H9 (cell line): ENCODE data around the gene MCFD2. TPM values are rescaled to one million over a fixed set of nuclear protein-coding genes. Genes with fewer than 3 reads are reported as not detected.

ENCODE experiments used
- DNase-seq: peaks from one replicate; pipeline ENCODE4 v3.0.0-alpha.2; 2017
- H2AFZ ChIP-seq: one replicate; pipeline ENCODE4 v1.6.1; 2013; ENCODE audit warnings: mild to moderate bottlenecking, low read length, control low read depth, moderate library complexity
- H2AK5ac ChIP-seq: 2 replicates; pipeline ENCODE4 v1.6.1; 2013; ENCODE audit warnings: low read length, control low read depth, mixed read lengths; ENCODE audit not compliant: insufficient read length
- H2BK120ac ChIP-seq: one replicate; pipeline ENCODE4 v1.6.1; 2013; ENCODE audit warnings: low read depth, mild to moderate bottlenecking, low read length, control low read depth, inconsistent platforms; ENCODE audit not compliant: poor library complexity, severe bottlenecking
- H2BK12ac ChIP-seq: 2 replicates; pipeline ENCODE4 v1.6.1; 2013; ENCODE audit warnings: low read length, control low read depth, mixed read lengths, low read depth; ENCODE audit not compliant: insufficient read length
- H2BK15ac ChIP-seq: 2 replicates; pipeline ENCODE4 v1.6.1; 2013; ENCODE audit warnings: low read depth, low read length, control low read depth
- H2BK20ac ChIP-seq: one replicate; pipeline ENCODE4 v1.6.1; 2013; ENCODE audit warnings: low read depth, mild to moderate bottlenecking, low read length, control low read depth, inconsistent platforms; ENCODE audit not compliant: poor library complexity, severe bottlenecking
- H2BK5ac ChIP-seq: 2 replicates; pipeline ENCODE4 v1.6.1; 2013; ENCODE audit warnings: low read length, control low read depth, mixed read lengths; ENCODE audit not compliant: insufficient read length
- H3K14ac ChIP-seq: 2 replicates; pipeline ENCODE4 v1.6.1; 2013; ENCODE audit warnings: low read length, control low read depth; ENCODE audit not compliant: insufficient read depth
- H3K18ac ChIP-seq: 2 replicates; pipeline ENCODE4 v1.6.1; 2013; ENCODE audit warnings: low read depth, mild to moderate bottlenecking, mixed read lengths, low read length, control low read depth; ENCODE audit not compliant: insufficient read length
- H3K23ac ChIP-seq: 2 replicates; pipeline ENCODE4 v1.6.1; 2013; ENCODE audit warnings: low read length, control low read depth, mixed read lengths, low read depth; ENCODE audit not compliant: insufficient read length
- H3K23me2 ChIP-seq: 2 replicates; pipeline ENCODE4 v1.6.1; 2013; ENCODE audit warnings: low read depth, mild to moderate bottlenecking, mixed read lengths, low read length, control low read depth; ENCODE audit not compliant: insufficient read length, poor library complexity, severe bottlenecking
- H3K27ac ChIP-seq: 2 replicates; pipeline ENCODE4 v1.5.1; 2013; ENCODE audit warnings: low read length, control low read depth, mixed read lengths, low read depth; ENCODE audit not compliant: insufficient read length
- H3K27me3 ChIP-seq: 2 replicates; pipeline ENCODE4 v1.6.1; 2013; ENCODE audit warnings: low read length, control low read depth, inconsistent platforms; ENCODE audit not compliant: insufficient read depth
- H3K4ac ChIP-seq: 2 replicates; pipeline ENCODE4 v1.6.1; 2013; ENCODE audit warnings: low read depth, mild to moderate bottlenecking, control low read depth, inconsistent platforms, low read length, moderate library complexity
- H3K4me1 ChIP-seq: 2 replicates; pipeline ENCODE4 v1.6.1; 2013; ENCODE audit warnings: low read length, control low read depth, inconsistent platforms; ENCODE audit not compliant: insufficient read depth
- H3K4me2 ChIP-seq: 2 replicates; pipeline ENCODE4 v1.6.1; 2013; ENCODE audit warnings: low read length, control low read depth, mixed read lengths; ENCODE audit not compliant: insufficient read length, insufficient read depth
- H3K56ac ChIP-seq: 2 replicates; pipeline ENCODE4 v1.6.1; 2013; ENCODE audit warnings: low read depth, mild to moderate bottlenecking, mixed read lengths, low read length, control low read depth; ENCODE audit not compliant: insufficient read length
- H3K79me1 ChIP-seq: 2 replicates; pipeline ENCODE4 v1.6.1; 2013; ENCODE audit warnings: low read depth, mild to moderate bottlenecking, moderate library complexity, low read length, control low read depth, inconsistent platforms; ENCODE audit not compliant: insufficient read depth, poor library complexity, severe bottlenecking
- H3K79me2 ChIP-seq: 2 replicates; pipeline ENCODE4 v1.6.1; 2013; ENCODE audit warnings: low read length, control low read depth, inconsistent platforms; ENCODE audit not compliant: insufficient read depth
- H3K9ac ChIP-seq: 2 replicates; pipeline ENCODE4 v1.6.1; 2013; ENCODE audit warnings: low read length, control low read depth, mixed read lengths; ENCODE audit not compliant: insufficient read length; ENCODE audit errors: extremely low read depth
- H3K9me3 ChIP-seq: one replicate; pipeline ENCODE4 v1.6.1; 2013; ENCODE audit warnings: low read depth, low read length, inconsistent platforms; ENCODE audit not compliant: control insufficient read depth
- H3T11ph ChIP-seq: one replicate; pipeline ENCODE4 v1.6.1; 2013; ENCODE audit warnings: mild to moderate bottlenecking, low read length, control low read depth, inconsistent platforms
- H4K20me1 ChIP-seq: one replicate; pipeline ENCODE4 v1.6.1; 2013; ENCODE audit not compliant: control insufficient read depth, insufficient read length, insufficient read depth
- H4K5ac ChIP-seq: 2 replicates; pipeline ENCODE4 v1.6.1; 2013; ENCODE audit warnings: low read depth, mild to moderate bottlenecking, mixed read lengths, low read length, control low read depth; ENCODE audit not compliant: insufficient read length
- H4K8ac ChIP-seq: replicated peaks from 2 replicates; pipeline ENCODE4 v1.6.1; 2013; ENCODE audit warnings: low read length, control low read depth, mixed read lengths, low read depth; ENCODE audit not compliant: insufficient read length
- H4K91ac ChIP-seq: 2 replicates; pipeline ENCODE4 v1.6.1; 2013; ENCODE audit warnings: low read depth, mild to moderate bottlenecking, moderate library complexity, mixed read lengths, low read length, control low read depth; ENCODE audit not compliant: insufficient read length
- H3K27ac Mint-ChIP-seq, 3 experiments: 2 replicates in 2 of 3; 3 replicates in 1 of 3; pipeline ENCODE4 v1.8.0; 2020 to 2021; ENCODE audit warnings: mixed read lengths in 3 of 3, mild to moderate bottlenecking in 1 of 3, moderate library complexity in 1 of 3
- H3K27me3 Mint-ChIP-seq: 2 replicates; pipeline ENCODE4 v1.8.0; 2021; ENCODE audit warnings: low read depth, mild to moderate bottlenecking, moderate library complexity, mixed read lengths
- H3K36me3 Mint-ChIP-seq, 3 experiments: 2 replicates in 2 of 3; 3 replicates in 1 of 3; pipeline ENCODE4 v1.8.0; 2020 to 2021; ENCODE audit warnings: low read depth in 3 of 3, mixed read lengths in 3 of 3; ENCODE audit not compliant: insufficient read depth in 1 of 3
- H3K4me1 Mint-ChIP-seq, 2 experiments: 2 replicates each; pipeline ENCODE4 v1.8.0; 2020; ENCODE audit warnings: mixed read lengths in 2 of 2
- H3K4me3 Mint-ChIP-seq, 2 experiments: 2 replicates in 1 of 2; 3 replicates in 1 of 2; pipeline ENCODE4 v1.8.0; 2020 to 2021; ENCODE audit warnings: mild to moderate bottlenecking in 2 of 2, mixed read lengths in 2 of 2, moderate library complexity in 1 of 2
- H3K9me3 Mint-ChIP-seq, 2 experiments: 2 replicates in 1 of 2; 3 replicates in 1 of 2; pipeline ENCODE4 v1.8.0; 2020; ENCODE audit warnings: mild to moderate bottlenecking in 2 of 2, mixed read lengths in 2 of 2, moderate library complexity in 1 of 2
- CTCF ChIP-seq: fragments of 200-600 bp; sonication (generic); conservative IDR thresholded peaks from 3 replicates; pipeline ENCODE4 v1.8.0; 2021; ENCODE audit warnings: antibody characterized with exemption, mild to moderate bottlenecking
- WGBS: extraction: QIAGEN DNeasy Blood & Tissue Kit; methylation state at CpG from one replicate; pipeline ENCODE4 v1.1.7; 2013; ENCODE audit warnings: missing lambda C conversion rate, low lambda C conversion rate, mixed read lengths; ENCODE audit not compliant: insufficient read length; ENCODE audit errors: extremely low coverage; 5-methylcytosine and 5-hydroxymethylcytosine counted together
- total RNA-seq: library from RNA; stranded (reverse); gene quantifications from 2 replicates; pipeline ENCODE4 v1.2.1, GENCODE V29; 2021

MCFD2 gene
- total RNA-seq, 1 experiment from 2014 or later: 64.6 TPM

DNA sequence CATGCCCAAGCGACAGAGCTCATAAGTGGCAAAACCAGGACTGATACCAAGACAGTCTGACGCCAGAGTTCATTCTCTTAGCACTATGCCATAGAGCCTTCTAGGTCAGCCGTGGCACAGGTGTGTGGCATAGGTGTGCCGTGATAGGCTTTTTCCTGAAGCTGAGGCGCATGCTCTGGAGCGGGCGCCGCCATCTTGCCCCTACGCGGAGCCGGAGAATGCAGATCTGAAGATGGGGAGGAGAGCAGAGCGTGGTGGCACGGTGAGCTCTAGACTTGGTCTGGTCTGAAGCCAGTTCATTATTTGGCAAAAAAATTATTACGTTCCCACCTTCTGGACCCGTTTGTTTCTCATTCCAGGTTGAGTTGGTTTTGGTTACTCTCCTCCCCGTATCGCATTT lies 16.6 kb downstream of the MCFD2 start:
- H2AFZ ChIP-seq: no peak overlapping the region
- no peak overlapping the region for H4K91ac ChIP-seq
- H3K4me2 ChIP-seq: no peak overlapping the region
- no peaks in the 10 kb centered on the region for H3K27me3 ChIP-seq
- H3K14ac ChIP-seq: no peak overlapping the region
- H4K20me1 ChIP-seq: no peaks in the 10 kb centered on the region
- Mint-ChIP-seq H3K4me3 (no peak overlapping the region), H3K36me3 (peaks cover 0 to 8% (median 6%) of the 10 kb centered on the region in 3 experiments; a peak in 3 of 7 replicates), H3K4me1 (peaks cover 2 to 8% of the 10 kb centered on the region in 2 experiments), H3K27me3 (no peaks in the 10 kb centered on the region), H3K9me3 (no peaks in the 10 kb centered on the region), H3K27ac (no peak overlapping the region)
- DNase-seq: no peak
- no peak overlapping the region for H2BK15ac ChIP-seq
- H3K23ac ChIP-seq: no peak overlapping the region
- no peak overlapping the region for H2BK5ac ChIP-seq
- H3K4me1 ChIP-seq: no peaks in the 10 kb centered on the region
- no peak overlapping the region for H2BK20ac ChIP-seq
- H3K9ac ChIP-seq: no peak overlapping the region
- no peak overlapping the region for H3K56ac ChIP-seq
- no peak overlapping the region for H3K27ac ChIP-seq
- no peak overlapping the region for H4K5ac ChIP-seq
- no peak overlapping the region for H2BK120ac ChIP-seq
- no CpG with 5 or more reads among the region's 17 CpGs for WGBS
- H3K9me3 ChIP-seq: no peaks in the 10 kb centered on the region
- H3K18ac ChIP-seq: no peak overlapping the region
- H2BK12ac ChIP-seq: no peak overlapping the region
- H3K23me2 ChIP-seq: no peaks in the 10 kb centered on the region
- TF ChIP-seq CTCF: no peak
- H2AK5ac ChIP-seq: no peak overlapping the region
- no peaks in the 10 kb centered on the region for H3K79me2 ChIP-seq
- no peak overlapping the region for H4K8ac ChIP-seq
- no peak overlapping the region for H3T11ph ChIP-seq
- H3K79me1 ChIP-seq: no peaks in the 10 kb centered on the region
- no peak overlapping the region for H3K4ac ChIP-seq
